ENCODE data around the gene IFNE.
"Not testable (repeated sequence)": the region's sequence is repeated elsewhere in the genome, so short reads cannot be mapped to it uniquely, and the experiment has no call there.

Gene IFNE

DNA sequence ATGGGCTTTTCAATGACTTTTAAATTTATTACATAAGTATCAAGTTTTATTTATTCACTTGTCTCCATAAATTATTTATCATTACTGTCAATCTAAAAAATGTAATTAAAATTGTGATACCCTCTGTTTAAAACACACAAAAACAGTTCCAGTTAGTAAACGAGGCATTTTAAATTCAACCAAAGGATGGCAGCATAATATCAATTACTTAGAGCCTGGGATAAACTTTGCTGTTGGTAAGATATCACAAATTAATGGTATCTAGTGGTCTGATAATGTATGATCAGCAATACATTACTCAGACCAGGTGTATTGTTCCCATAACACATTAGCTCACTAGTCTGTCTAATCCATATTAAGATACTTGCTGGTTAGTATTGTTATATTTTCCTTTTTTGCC lies 9.6 kb upstream of the IFNE start:
- no peak for DNase-seq

DNA sequence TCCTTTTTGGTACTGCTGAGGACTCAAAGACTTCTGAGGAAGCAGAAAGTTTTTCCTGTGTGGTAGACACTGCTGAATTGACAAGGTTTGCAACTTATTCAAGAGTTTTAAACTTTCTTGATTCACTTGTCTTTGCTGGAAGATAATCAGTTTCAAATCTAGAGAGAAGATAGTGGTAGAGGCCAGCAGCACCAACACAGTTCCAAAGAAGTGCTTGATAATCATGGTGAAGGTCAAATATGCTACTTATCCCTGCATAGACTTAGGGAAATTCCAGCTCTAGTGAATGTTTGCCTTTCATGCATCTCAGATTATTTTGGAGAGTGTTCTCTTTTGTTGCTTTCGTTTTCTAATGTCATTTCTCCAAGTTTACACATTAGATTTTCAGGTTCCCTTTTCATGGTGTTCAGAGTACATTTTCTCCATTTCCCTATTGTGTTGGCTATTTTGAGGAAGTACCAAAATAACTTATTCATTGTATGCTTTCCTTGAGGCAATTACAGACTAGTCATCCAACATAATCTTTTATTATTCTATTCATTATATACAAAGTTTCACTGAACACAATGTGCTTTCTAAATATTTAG lies 550 bp downstream of the IFNE start:
- DNase-seq = no peak

DNA sequence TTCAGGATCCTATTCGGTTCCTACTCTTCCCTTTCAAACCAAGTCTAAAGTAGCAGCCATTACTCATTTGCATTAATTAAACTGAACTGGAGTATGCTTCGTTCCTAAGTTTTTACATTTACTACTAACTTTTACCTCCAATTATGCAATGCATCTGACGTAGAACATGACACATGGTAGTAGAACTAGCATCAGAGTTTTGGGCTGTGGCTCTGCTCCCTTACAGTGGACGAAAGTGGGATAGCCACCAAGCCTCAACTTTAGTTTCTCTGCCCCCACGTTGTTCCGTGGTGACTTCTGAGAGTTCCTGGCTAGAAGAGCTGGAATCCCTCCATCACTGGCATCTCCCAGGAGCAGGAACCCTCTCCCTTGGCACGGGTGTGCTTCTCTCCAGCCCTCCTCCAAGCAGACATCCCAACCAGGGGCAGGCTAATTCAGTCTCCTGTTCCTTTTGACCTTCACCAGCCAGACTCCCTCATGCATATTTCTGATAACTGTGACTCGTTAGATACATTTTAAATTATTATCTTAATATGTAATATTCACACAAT lies 2.9 kb downstream of the IFNE start:
- DNase-seq = no peak

DNA sequence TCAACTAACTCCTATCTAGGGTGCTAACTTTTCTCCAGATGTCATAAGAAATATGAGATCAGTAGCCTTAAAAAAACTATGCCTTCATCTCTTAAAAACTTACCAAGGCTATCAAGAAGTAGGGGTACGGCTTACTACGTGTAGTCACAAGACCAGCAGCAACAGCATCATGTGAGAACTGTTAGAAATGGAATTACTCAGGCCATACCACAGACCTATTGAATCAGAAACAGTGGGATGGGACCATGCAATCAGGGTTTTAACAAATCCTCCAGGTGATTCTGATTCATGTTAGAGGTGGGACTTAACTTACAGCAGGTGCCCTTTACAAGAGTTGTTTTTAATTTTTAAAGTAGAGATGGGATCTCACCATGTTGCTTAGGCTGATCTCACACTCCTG lies 4.6 kb downstream of the IFNE start:
- no peak for DNase-seq

DNA sequence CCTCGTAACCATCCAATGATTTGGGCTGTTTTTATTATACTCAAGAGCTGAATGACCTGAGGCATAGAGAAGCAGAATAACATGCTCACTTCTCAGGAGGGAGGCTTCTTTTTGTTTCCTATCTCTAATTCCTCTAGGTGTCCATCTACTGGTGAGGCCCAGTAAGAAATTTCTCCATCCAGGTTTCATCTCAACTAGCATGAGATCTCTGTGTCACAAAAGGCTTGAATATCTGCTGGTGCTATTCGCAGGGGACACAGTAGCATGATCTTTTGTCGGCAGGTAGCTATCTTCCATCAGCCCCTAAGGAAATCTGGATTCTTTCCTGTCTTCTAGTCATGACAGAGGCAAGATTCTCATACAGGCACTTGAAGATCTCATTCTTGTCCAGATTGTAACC lies 8.9 kb downstream of the IFNE start:
- DNase-seq = no peak

DNA sequence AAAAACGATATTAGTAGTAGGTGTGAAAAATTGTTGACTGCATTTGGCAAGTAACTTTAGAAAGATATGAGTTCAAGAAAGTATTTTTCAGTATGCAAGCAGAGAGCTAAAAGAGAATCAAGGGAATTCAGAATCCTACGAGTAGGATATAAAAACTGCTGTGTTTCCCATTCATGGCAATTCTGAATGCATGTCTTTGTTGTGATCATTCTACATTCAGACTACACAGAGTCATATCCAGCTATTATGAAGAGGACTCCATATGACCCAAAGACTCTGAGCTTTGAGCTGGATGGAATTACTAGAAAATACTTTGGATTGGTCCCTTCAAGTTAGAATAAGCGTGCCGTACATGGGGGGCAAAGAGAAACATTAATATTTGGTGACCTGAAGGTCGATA lies 12.0 kb downstream of the IFNE start:
- no peak for DNase-seq

DNA sequence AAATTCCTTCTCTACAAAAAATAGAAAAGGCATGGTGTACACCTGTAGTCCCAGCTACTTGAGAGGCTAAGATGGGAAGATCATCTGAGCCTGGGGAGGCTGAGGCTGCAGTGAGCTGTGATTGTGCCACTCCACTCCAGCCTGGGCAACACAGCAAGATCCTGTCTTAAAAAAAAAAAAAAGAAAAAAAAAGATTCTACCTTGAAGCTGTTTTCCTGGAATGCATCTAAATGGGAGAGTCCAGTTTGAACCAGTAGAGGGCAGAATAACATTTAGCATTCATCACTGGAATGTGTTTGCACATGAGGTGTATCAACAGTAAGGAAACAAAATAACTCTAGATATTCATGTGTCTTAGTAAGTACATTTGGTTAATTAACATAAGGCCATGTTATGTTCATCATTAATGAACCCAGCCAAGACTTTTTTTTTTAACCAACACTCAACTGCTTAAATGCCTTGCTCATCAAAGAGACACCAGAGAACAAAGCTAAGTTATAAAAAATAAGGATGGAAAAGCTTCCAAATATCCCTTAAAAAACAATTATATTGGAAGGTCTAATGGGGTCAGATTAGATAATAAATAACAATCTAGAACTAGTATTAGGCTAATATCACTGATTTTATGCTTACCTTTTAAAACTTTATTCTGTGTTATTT lies 16.1 kb downstream of the IFNE start:
- DNase-seq = no peak

DNA sequence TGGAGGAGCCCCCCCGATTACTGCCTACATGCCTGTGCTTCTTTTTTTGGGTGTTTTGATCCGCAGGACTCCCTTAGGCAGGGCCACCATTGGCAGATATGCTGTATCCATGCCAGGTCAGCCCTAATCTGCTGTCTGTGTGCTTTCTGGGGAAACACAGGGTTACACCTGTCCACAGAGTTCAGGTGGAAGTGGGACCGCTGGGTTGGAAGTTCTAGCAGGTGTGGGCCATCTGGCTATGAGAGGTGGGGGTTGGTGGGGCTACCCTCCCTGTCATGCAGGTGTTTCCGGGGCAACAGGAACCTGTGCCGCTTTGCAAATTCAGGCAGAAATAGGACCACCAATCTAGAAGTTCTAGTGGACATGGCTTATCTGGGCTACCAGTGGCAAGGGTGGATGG lies 17.0 kb downstream of the IFNE start:
- DNase-seq = no peak

DNA sequence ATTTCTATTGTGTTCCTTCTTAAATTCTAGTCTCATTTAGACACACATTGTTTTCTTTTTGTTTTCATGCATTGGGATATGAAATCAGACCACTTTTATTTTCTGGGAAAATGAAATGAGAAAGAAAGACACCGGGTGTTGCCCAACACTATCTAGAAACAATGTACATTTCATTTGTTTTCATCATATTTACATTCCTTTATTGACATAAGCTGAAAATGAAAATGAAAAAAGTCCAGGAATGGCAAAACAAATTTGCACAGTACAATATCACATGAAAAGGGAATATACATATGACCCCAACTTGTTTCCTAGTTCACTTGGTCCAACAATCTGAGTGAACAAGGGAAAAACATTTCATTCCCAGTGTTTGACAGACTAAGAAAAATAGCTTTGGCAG lies 20.7 kb downstream of the IFNE start:
- DNase-seq = no peak

DNA sequence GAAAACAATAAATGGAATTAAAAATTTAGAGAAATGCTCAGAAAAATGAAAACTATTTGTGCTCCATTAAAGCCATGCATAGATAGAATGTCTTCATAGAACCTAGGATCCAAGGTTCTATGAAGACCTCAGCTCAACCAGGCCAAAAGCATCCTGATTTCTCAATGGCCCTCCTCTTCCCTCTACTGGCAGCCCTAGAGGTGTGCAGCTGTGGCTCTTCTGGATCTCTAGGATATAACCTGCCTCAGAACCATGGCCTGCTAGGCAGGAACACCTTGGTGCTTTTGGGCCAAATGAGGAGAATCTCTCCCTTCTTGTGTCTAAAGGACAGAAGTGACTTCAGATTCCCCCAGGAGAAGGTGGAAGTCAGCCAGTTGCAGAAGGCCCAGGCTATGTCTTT lies 26.8 kb downstream of the IFNE start:
- no peak for DNase-seq

DNA sequence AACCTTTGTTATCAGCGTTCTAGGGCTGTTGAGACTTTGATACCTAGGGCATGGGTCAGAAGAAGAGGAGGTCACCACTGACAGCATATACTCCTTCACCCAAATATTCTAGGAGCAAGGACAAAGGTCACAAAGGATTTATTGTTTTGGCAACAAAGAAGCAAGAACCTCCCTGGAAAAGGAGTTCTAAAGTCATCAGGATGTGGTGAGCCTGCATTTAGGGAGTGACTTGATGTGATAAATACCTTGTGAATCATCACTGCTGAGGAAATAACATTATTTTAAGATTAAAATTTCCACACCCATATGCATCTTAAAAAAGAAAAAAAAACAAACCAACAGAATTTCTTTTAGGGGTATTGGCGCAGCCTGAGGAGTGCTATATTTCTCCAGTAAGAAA lies 28.0 kb downstream of the IFNE start:
- no peak for DNase-seq

DNA sequence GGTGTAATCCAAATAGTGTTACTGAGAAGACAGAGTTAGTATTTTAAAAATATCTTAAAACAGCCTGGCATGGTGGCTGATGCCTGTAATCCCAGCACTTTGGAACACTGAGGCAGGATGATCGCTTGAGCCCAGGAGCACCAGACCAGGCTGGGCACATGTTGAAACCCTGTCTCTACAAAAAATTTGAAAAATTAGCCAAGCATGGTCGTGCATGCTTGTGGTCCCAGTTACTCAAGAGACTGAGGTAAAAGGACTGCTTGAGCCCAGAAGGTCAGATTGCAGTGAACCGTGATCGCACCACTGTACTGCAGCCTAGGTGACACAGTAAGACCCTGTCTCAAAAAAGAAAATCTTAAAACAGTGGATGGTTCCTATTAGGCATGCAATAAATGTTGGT lies 29.4 kb downstream of the IFNE start:
- DNase-seq = no peak

DNA sequence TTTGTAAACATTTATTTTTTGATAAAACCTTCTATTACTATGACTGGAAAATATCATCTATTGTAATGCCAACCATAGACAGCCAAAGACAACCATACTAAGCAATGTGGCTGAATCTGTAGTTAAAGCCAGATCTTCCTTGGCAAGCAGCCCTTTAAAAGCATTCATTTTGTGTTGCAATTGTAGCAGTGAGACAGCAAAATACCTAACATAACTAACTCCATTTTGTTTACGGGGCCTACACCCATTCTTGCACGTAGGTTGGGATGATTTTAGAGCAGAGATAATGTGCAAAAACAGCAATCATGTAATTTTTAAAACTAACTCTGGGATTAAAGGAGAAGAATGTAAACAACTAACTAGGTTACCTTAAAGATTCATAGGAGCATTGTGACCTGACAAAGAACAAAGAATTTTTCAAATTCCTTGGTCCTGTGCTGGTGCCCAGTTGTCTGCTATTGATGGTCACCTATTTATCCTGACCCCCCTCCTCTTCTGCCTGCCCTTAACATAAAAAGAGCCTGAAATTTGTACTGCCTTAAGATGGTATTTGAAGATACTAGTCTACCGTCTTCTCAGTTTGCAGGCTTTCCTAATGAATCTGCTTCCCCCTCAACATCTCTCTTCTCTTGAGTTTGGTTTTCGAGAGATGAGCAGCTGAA lies 31.2 kb downstream of the IFNE start:
- DNase-seq = no peak

DNA sequence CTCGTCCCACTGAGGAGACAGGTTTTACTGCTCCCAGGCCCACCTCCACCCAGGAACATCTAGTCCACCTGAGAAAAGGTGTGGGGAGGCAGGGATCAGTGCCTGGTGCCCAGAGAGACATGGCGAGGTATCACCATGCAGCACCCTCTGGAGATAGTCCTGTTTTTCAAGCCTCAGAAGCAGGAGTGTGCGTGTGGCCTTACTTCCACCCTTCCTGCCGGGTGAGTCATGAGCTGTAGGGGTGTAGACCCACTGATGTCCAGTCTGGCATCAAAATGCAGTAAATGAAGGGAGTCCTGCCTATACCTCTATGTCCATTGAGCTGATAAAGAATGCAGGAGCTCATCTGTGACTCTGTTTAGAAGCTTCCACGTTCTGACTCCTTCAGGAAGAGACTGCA lies 32.8 kb downstream of the IFNE start:
- not testable (repeated sequence) for DNase-seq

DNA sequence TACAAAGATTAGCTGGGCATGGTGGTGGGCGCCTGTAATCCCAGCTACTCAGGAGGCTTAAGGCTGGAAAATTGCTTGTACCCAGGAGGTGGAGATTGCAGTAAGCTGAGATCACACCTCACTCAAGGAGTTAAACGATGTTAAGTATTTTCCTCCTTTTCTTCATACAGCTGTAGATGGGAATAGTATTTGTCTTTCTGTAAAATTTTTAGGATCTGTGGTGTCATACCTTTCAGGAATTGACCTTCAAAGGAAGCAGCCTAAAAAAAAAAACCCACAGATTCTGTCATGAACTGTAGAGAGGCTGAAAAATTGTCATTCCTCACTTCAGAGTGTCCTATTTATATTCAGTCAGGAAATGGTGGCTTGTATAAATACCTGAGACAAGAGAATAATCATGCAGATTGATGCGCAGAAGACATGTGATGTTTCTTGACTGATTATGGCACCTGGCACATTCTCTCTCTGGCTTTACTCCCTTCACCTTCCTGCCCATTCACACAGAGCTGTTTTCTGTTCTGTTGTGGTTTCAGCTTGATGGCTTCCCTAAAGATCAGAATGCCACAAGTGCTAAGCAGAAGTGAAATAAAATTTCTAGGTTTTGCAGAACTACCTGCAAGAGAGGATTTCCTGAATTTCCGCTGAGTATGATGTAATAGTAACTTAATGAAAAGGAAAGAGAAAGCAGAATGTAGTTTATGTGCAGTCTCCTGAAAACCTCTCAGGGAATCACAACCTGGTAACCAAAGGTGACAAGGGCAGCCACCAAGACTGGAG lies 38.1 kb downstream of the IFNE start:
- DNase-seq = no peak

DNA sequence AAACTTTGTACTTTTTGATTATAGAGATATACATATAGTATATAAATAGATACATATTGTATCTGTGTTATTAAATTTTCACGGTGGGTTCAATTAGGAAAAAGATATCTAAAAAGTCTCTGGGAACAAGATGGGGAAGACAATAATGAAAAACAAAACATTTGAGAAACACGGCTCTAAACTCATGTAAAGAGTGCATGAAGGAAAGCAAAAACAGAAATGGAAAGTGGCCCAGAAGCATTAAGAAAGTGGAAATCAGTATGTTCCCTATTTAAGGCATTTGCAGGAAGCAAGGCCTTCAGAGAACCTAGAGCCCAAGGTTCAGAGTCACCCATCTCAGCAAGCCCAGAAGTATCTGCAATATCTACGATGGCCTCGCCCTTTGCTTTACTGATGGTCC lies 42.0 kb downstream of the IFNE start, which contains the start of gene IFNA1:
Gene IFNA1, plus strand, starts transcription at position 301 of the 400 bp plus-strand sequence. Its CDS starts 69 bp downstream, at position 370.
- DNase-seq = no peak

DNA sequence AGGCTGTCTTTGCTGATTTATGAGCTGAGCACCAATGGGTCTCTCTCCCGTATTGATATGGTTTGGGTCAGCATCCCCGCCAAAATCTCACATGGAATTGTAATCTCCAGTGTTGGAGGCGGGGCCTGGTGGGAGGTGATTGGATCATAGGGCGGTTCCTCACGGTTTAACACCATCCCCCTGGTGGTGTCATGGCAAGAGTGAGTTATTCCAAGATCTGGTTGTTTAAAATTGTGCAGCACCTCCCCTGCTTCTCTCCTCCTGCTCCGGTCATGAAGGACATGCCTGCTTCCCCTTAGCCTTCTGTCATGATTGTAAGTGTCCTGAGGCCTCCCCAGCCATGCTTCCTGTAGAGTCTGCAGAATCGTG lies 47.1 kb downstream of the IFNE start:
- not testable (repeated sequence) for DNase-seq

DNA sequence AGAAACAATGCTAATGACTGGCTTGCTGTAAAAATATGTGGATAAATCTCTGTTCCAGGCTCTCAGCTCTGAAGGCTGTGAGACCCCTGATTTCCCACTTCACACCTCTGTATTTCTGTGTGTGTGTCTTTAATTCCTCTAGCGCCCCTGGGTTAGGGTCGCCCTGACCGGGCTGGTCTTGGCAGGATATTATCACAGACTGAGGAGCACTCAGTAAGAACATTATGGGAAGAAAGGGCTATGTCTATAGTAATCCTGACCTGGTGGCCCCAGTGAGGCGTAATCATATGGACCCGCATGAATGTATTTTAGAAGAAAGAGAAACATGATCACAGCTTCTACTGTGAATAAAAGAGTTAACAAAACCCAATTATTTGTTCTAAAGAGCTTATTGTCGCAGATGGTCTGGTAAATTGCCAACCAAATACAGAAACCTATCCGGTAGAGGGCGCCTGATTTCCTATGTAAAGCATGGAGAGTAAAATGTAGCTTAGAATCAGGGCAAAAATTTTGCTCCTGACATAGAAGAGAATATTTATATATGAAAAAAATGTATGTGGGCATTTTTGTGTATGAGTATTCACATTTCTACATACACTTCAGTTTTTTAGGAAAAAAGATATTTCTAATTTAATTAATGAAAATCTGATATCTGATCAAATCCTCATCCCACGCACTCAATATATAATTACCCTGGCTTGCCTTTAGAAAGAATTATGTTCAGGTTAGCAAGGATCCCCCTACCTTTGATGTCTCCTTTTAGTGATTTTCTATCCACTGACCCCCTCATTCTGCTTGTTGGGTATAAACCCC lies 47.7 kb downstream of the IFNE start:
- DNase-seq = no peak

DNA sequence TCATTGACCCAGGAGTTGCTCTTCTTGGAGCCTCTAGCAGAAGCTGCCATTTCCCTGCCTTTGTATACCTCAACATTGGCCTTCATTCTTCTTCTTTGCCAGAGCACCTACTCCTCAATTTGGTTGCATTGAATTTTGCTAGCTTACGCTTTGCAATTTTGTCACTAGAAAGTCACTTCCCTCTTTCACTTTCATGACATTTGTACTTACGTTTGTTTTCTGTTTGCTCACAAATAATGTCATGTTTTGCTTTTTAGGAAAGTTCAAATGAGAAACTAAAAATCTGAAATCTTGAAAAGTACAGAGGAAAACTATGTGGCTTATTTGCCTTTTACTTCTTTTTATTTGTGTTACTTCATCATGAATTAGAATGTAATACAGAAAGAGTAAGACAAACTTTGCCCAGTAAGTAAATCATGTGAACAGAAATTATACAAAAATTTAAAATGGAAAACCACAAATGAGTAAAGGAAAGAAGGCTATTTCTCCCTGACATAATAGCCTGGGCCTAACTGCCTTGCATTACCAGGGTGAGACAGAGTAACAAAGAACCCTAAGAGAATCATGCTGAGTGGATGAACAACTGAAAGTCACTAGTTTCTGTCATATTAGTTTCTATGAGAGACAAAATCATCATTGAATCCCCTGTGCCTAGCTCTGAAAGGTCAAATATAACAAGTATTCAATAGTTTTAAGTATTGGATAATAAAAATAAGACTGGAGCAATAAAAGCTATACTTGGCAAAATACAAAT lies 49.3 kb downstream of the IFNE start:
- no peak for DNase-seq

Data from T1000 (cell line).